Skeletal muscle satellite cell (primary cell): ENCODE measurements around the gene C5orf34.
A peak's percentile ranks its signal among the peaks of the same experiment; 100 is the strongest.
"Not testable (repeated sequence)": the region's sequence is repeated elsewhere in the genome, so short reads cannot be mapped to it uniquely, and the experiment has no call there.

ENCODE experiments used
- H3K27me3 ChIP-seq: 2 replicates; pipeline ENCODE4 v1.7.0; 2013; ENCODE audit warnings: low read length; ENCODE audit not compliant: control insufficient read depth, insufficient read depth
- H3K36me3 ChIP-seq: 2 replicates; pipeline ENCODE4 v1.7.0; 2013; ENCODE audit warnings: mild to moderate bottlenecking, control low read depth, low read length; ENCODE audit not compliant: insufficient read depth
- H3K4me1 ChIP-seq: 2 replicates; pipeline ENCODE4 v1.7.0; 2013; ENCODE audit warnings: low read length; ENCODE audit not compliant: control insufficient read depth, insufficient read depth
- H3K4me2 ChIP-seq: 2 replicates; pipeline ENCODE4 v1.7.0; 2013; ENCODE audit warnings: mild to moderate bottlenecking, low read length
- H3K4me3 ChIP-seq: 2 replicates; pipeline ENCODE4 v1.7.0; 2013; ENCODE audit warnings: low read length
- H3K9ac ChIP-seq: 2 replicates; pipeline ENCODE4 v1.7.0; 2013; ENCODE audit warnings: mild to moderate bottlenecking, low read depth, low read length, moderate library complexity
- H3K9me3 ChIP-seq: replicated peaks from 2 replicates; pipeline ENCODE4 v1.7.0; 2013; ENCODE audit warnings: mild to moderate bottlenecking, control low read depth, low read length

Gene C5orf34

DNA sequence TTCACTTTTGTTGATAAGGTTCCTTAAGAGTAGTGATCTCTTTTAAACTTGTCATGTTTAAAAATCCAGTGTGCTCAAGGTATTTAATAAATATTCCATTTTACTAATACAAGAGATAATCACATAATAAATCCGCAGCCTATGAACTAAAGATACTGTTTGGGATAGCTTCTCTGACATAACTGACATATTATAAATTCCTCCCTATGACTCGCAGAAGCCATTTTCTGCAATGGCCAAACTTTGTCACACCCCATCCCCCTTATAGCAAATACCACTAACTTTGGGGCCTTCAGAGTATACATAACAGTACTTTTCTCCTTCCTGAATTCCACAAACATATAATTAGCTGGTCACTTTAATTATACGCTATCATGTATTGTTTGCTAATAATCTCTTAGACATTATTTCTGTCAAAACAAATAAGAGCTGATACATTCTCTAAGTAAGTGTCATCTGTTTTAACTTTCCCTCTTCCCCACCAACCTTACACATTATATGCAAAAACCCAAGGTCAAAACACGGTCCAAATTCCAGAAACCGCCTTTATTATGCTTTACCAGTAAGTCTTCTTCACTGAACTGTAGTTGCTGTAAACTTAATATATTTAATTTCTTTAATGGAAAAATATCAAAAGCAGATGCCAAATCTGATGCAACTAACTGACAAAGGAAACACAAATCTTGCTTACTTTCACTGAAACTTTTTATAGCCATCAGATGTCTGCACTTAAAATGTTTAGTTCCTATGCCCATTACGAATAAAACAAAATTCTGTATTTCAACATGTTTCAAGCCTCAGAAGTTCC, 32.3 kb downstream of the C5orf34 start:
- H3K27me3 ChIP-seq, result no peaks in the 10 kb centered on the region
- H3K4me1 ChIP-seq, result peaks cover 11% of the 10 kb centered on the region
- peak overlapping the region; percentile 83 for H3K4me3 ChIP-seq
- no peaks in the 10 kb centered on the region for H3K9me3 ChIP-seq
- H3K4me2 ChIP-seq, result peak overlapping the region; percentile 92
- no peaks in the 10 kb centered on the region for H3K36me3 ChIP-seq
- peak overlapping the region; percentile 97 for H3K9ac ChIP-seq

DNA sequence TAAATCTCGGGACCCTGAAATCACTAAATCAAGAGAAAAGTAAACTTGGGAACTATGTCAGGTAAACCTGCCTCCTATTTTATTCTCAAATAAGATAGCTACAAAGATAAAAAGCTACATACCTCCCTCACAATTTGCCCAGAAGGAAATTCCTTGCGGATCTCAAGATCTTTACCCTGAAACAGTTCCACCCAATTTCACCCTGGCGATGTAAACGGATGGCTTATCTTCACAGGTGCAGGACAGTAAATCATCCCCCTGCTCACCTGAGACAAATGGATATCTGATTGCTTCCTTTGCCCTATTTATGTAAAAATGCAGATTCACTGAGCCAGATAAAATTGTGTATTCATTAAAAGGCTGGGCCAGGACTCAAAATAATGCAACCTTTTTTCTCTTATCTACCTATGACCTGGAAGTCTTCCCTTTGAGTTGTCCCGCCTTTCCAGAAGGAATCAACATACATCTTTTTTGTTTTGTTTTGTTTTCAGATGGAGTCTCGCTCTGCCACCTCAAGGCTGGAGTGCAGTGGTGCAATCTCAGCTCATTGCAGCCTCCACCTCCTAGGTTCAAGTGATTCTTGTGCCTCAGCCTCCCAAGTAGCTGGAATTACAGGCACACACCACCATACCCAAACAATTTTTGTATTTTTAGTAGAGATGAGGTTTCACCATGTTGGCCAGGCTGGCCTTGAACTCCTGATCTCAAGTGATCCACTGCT, 45.1 kb downstream of the C5orf34 start:
- Histone ChIP-seq H3K4me3 (no peak overlapping the region), H3K4me2 (no peak overlapping the region), H3K36me3 (peaks cover 11% of the 10 kb centered on the region), H3K9ac (no peak overlapping the region), H3K9me3 (no peaks in the 10 kb centered on the region), H3K27me3 (no peaks in the 10 kb centered on the region), H3K4me1 (no peaks in the 10 kb centered on the region)

DNA sequence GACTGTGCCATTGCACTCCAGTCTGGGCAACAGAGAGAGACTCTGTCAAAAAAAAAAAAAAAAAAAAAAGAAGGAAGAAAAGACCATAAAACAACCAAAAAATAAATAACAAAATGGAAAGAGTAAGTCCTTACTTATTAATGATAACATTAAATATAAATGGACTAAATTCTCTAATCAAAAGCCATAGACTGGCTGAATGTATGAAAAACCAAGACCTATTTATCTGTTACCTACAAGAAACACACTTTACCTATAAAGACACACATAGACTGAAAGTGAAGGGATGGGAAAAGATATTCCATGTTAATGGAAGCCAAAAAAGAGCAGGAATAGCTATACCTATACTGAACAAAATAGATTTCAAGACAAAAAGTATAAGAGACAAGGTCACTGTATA, 47.8 kb downstream of the C5orf34 start:
- H3K9me3 ChIP-seq, result no peaks in the 10 kb centered on the region
- H3K4me3 ChIP-seq, result no peak overlapping the region
- no peak overlapping the region for H3K9ac ChIP-seq

DNA sequence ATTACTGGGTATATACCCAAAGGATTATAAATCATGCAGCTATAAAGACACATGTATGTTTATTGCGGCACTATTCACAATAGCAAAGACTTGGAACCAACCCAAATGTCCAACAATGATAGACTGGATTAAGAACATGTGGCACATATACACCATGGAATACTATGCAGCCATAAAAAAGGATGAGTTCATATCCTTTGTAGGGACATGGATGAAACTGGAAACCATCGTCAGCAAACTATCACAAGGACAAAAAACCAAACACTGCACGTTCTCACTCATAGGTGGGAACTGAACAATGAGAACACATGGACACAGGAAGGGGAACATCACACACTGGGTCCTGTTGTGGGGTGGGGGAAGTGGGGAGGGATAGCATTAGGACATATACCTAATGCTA, 49.5 kb downstream of the C5orf34 start:
- H3K9ac ChIP-seq, H3K9me3 ChIP-seq: not testable (repeated sequence)

More for the DNA sequence above, 47.8 kb downstream of the C5orf34 start:
- Histone ChIP-seq H3K4me2 (no peak overlapping the region), H3K27me3 (no peaks in the 10 kb centered on the region), H3K4me1 (no peaks in the 10 kb centered on the region), H3K36me3 (peaks cover 7% of the 10 kb centered on the region)

DNA sequence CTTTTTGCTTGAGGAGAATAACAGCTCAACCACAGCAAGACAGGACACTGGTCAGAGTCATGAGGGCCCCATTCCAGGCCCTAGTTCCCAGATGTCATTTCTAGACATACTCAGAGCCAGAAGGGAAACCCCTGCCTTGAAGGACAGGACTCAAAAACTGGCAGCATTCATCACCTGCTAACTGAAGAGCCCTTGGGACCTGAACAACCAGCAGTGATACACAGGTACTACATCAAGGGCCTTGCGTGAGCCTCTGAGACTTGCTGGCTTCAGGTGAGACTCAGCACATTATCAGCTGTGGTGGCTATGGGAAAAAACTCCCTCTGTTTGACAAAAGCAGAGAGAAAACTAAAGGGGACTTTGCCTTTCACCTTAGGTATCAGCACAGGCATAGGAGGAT, 53.9 kb downstream of the C5orf34 start:
- Histone ChIP-seq H3K4me2 (no peak overlapping the region), H3K9ac (no peak overlapping the region), H3K9me3 (no peaks in the 10 kb centered on the region), H3K36me3 (peaks cover 11% of the 10 kb centered on the region), H3K27me3 (no peaks in the 10 kb centered on the region), H3K4me1 (no peaks in the 10 kb centered on the region), H3K4me3 (no peak overlapping the region)

More for the DNA sequence above, 49.5 kb downstream of the C5orf34 start:
- not testable (repeated sequence) for H3K4me2 ChIP-seq, H3K4me3 ChIP-seq, H3K4me1 ChIP-seq, H3K36me3 ChIP-seq, H3K27me3 ChIP-seq

DNA sequence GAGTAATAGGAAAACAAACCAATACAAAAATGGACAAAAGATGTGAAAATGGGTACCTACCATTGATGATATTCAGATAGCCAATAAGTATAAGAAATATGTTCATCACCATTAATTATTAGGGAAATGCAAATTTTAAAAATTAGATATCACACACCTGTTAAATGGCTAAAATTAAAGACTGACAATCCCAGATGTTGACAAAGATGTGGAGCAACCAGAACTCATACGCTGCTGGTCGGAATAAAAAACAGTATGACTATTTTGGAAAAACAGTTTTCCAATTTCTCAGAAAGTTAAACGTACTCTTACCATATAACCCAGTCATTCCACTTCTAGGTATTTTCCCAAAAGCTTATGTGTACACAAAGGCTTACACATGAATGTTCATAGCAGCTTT, 58.4 kb downstream of the C5orf34 start:
- H3K4me2 ChIP-seq, result no peak overlapping the region
- H3K9ac ChIP-seq, result no peak overlapping the region
- peaks cover 36% of the 10 kb centered on the region for H3K36me3 ChIP-seq
- H3K4me3 ChIP-seq, result no peak overlapping the region
- no peaks in the 10 kb centered on the region for H3K4me1 ChIP-seq
- H3K27me3 ChIP-seq, result no peaks in the 10 kb centered on the region
- no peaks in the 10 kb centered on the region for H3K9me3 ChIP-seq

DNA sequence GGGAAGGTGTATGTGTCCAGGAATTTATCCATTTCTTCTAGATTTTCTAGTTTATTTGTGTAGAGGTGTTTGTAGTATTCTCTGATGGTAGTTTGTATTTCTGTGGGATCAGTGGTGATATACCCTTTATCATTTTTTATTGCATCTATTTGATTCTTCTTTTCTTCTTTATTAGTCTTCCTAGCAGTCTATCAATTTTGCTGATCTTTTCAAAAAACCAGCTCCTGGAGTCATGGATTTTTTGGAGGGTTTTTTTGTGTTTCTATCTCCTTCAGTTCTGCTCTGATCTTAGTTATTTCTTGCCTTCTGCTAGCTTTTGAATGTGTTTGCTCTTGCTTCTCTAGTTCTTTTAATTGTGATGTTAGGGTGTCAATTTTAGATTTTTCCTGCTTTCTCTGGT, 73.4 kb downstream of the C5orf34 start:
- not testable (repeated sequence) for H3K9me3 ChIP-seq, H3K4me2 ChIP-seq, H3K27me3 ChIP-seq, H3K4me1 ChIP-seq, H3K4me3 ChIP-seq, H3K9ac ChIP-seq
- H3K36me3 ChIP-seq, result peaks cover 17% of the 10 kb centered on the region

DNA sequence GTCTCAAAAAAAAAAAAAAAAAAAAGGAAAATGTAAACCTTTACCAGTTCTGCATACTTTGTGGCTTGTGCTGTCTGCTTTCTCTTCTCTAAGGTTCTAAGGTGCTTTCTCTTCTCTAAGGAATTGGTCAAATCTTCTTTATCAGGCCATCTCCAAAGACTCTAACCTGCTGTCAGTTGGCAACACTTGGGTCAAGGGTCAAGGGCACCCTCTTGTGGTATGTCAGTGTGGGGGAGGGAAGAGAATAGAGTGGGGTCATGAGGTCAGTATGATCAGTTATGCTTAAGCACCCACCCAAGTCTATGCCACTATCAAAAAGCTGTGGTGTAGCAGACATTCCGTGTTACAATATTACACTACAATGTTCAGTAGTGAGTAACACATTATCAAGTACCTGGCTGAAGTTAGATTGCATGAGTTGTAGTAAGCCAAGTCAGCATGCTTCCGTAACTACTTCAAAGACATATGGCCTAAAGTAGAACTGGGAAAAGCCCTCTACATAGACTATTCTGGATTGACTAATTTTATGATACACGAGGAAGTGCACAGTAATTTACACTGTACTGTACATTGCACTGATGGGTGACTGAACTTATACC, 77.8 kb downstream of the C5orf34 start:
- H3K36me3 ChIP-seq, result no peaks in the 10 kb centered on the region
- H3K4me2 ChIP-seq, result no peak overlapping the region
- no peaks in the 10 kb centered on the region for H3K27me3 ChIP-seq
- peaks cover 7% of the 10 kb centered on the region for H3K4me1 ChIP-seq
- H3K9me3 ChIP-seq, result no peaks in the 10 kb centered on the region
- H3K9ac ChIP-seq, result no peak overlapping the region
- no peak overlapping the region for H3K4me3 ChIP-seq
